ENCODE data around the gene ANKS1B. TPM values are rescaled to one million over a fixed set of nuclear protein-coding genes. Genes with fewer than 3 reads are reported as not detected.

The ANKS1B gene
- total RNA-seq, 1 experiment from 2014 or later, result 0.61 TPM

DNA sequence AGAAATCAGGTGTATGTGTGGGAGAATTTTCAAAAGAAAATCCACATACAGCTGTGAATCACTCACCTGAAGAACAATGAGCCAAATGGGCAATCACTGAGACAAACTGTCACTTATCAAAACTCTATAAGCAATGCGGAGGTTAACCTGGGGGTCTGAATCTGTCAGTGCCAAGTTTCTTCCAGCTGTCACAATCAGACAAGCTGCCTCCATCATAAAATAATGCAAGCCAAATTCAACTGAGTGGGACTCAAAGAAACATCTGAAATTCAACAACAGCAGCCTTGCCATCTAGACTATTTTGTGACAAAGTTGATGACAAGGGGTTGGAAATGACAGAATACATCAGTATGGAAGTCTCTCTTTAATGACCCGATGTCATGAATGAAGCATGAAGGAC, 276.9 kb downstream of the ANKS1B start:
- ChIA-PET POLR2A (no interaction called here), CTCF (no interaction called here)
- Mint-ChIP-seq H3K9me3 (ENCODE audit: unreplicated experiment) (no peaks in the 10 kb centered on the region), H3K4me1 (ENCODE audit: low read depth, unreplicated experiment) (no peaks in the 10 kb centered on the region), H3K27me3 (ENCODE audit: insufficient read depth, unreplicated experiment) (peaks cover 5% of the 10 kb centered on the region), H3K27ac (ENCODE audit: unreplicated experiment) (no peak overlapping the region), H3K36me3 (ENCODE audit: insufficient read depth, unreplicated experiment) (no peaks in the 10 kb centered on the region), H3K4me3 (ENCODE audit: unreplicated experiment) (no peak overlapping the region)
- H3K4me1 ChIP-seq, result no peaks in the 10 kb centered on the region
- H3K4me3 ChIP-seq (ENCODE audit: low read depth, low read length), result no peak overlapping the region
- TF ChIP-seq, protein P1, sequence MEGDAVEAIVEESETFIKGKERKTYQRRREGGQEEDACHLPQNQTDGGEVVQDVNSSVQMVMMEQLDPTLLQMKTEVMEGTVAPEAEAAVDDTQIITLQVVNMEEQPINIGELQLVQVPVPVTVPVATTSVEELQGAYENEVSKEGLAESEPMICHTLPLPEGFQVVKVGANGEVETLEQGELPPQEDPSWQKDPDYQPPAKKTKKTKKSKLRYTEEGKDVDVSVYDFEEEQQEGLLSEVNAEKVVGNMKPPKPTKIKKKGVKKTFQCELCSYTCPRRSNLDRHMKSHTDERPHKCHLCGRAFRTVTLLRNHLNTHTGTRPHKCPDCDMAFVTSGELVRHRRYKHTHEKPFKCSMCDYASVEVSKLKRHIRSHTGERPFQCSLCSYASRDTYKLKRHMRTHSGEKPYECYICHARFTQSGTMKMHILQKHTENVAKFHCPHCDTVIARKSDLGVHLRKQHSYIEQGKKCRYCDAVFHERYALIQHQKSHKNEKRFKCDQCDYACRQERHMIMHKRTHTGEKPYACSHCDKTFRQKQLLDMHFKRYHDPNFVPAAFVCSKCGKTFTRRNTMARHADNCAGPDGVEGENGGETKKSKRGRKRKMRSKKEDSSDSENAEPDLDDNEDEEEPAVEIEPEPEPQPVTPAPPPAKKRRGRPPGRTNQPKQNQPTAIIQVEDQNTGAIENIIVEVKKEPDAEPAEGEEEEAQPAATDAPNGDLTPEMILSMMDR (IDR thresholded peaks at IDR 0.05; ENCODE audit: insufficient read depth in 1 of 2, low read depth in 1 of 2, low read length in 1 of 2, severe bottlenecking in 1 of 2, unreplicated experiment in 1 of 2), result no peak
- no peaks in the 10 kb centered on the region for H3K27me3 ChIP-seq (replicated peaks; ENCODE audit: control insufficient read depth, insufficient read depth, low read length)
- no peaks in the 10 kb centered on the region for H3K9me3 ChIP-seq
- no TSS peak for BruUV-seq (replicated peaks)
- no peaks in the 10 kb centered on the region for H3K36me3 ChIP-seq (ENCODE audit: control insufficient read depth, insufficient read depth, low read length)
- DNase-seq, result no peak
- intact Hi-C loops (cut with micrococcal nuclease; ENCODE audit: unreplicated experiment), result no loop called here

DNA sequence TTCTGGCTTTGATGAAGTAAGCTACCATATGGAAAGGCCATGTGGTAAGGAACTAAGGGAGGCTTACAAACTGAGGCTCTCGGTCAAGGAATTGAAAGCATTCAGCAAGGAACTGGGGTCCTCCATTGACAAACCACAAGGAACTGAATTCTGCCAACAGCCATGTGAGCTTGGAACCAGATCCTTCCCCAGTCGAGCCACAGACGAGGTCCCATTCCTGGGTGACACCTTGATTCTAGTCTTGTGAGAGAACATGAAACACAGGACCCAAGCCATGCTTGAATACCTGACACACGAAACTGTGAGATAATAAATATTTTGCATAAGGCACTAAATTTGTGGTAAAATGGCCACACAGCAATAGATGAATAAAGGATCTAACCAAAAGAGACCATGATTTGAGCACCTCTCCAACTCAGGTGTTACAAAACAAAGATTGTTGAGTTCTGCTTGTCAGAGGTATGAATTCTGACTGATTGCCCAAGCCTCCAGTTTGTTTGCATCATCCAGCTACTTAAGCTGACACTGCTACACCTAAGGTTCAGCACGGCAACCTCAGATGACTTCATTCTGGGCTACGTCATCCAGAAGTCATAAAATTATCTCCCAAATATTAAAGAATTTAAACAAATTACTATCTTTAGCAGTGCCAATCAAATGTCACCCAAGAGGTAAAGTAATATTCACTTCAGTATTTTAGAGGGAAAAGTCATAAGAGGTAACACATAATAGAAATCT, 277.8 kb downstream of the ANKS1B start:
- Mint-ChIP-seq H3K27me3 (ENCODE audit: insufficient read depth, unreplicated experiment) (peaks cover 5% of the 10 kb centered on the region), H3K4me3 (ENCODE audit: unreplicated experiment) (no peak overlapping the region), H3K27ac (ENCODE audit: unreplicated experiment) (no peak overlapping the region), H3K36me3 (ENCODE audit: insufficient read depth, unreplicated experiment) (no peaks in the 10 kb centered on the region), H3K9me3 (ENCODE audit: unreplicated experiment) (no peaks in the 10 kb centered on the region), H3K4me1 (ENCODE audit: low read depth, unreplicated experiment) (no peaks in the 10 kb centered on the region)
- DNase-seq, result peak in 1 of 2 experiments; percentile 1
- Histone ChIP-seq H3K27me3 (replicated peaks; ENCODE audit: control insufficient read depth, insufficient read depth, low read length) (no peaks in the 10 kb centered on the region), H3K4me3 (ENCODE audit: low read depth, low read length) (no peak overlapping the region), H3K4me1 (no peaks in the 10 kb centered on the region), H3K9me3 (no peaks in the 10 kb centered on the region), H3K36me3 (ENCODE audit: control insufficient read depth, insufficient read depth, low read length) (no peaks in the 10 kb centered on the region)
- ChIA-PET CTCF (no interaction called here), POLR2A (no interaction called here)
- intact Hi-C loops (cut with micrococcal nuclease; ENCODE audit: unreplicated experiment), result no loop called here
- no TSS peak for BruUV-seq (replicated peaks)
- TF ChIP-seq, protein P1 (IDR thresholded peaks at IDR 0.05; ENCODE audit: insufficient read depth in 1 of 2, low read depth in 1 of 2, low read length in 1 of 2, severe bottlenecking in 1 of 2, unreplicated experiment in 1 of 2), result no peak

DNA sequence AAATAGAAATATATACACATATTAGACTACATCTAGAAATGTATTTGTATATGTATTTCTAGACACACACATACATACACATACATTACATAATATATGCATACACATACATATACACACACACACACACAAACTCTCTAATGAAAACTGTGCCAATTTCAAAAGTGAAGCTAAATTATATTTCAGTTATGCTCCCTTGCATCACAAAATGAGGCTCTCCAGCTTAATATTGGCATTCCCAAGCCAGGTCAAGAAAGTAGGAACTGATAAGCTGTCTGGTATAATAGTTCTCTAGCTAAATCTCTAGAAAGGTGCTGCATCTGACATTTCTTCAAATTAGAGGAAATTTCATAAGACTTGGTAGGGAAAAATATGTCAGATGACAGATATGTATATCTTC, 280.3 kb downstream of the ANKS1B start:
- intact Hi-C loops (cut with micrococcal nuclease; ENCODE audit: unreplicated experiment), result no loop called here
- TF ChIP-seq, protein P1 (IDR thresholded peaks at IDR 0.05; ENCODE audit: insufficient read depth in 1 of 2, low read depth in 1 of 2, low read length in 1 of 2, severe bottlenecking in 1 of 2, unreplicated experiment in 1 of 2), result no peak
- Histone ChIP-seq H3K36me3 (ENCODE audit: control insufficient read depth, insufficient read depth, low read length) (no peaks in the 10 kb centered on the region), H3K4me1 (no peaks in the 10 kb centered on the region), H3K9me3 (no peaks in the 10 kb centered on the region), H3K27me3 (replicated peaks; ENCODE audit: control insufficient read depth, insufficient read depth, low read length) (no peaks in the 10 kb centered on the region), H3K4me3 (ENCODE audit: low read depth, low read length) (no peak overlapping the region)
- CTCF ChIA-PET, result no interaction called here
- no peak for DNase-seq
- BruUV-seq (replicated peaks), result no TSS peak
- POLR2A ChIA-PET, result no interaction called here
- Mint-ChIP-seq H3K27me3 (ENCODE audit: insufficient read depth, unreplicated experiment) (peaks cover 5% of the 10 kb centered on the region), H3K4me3 (ENCODE audit: unreplicated experiment) (no peak overlapping the region), H3K27ac (ENCODE audit: unreplicated experiment) (no peak overlapping the region), H3K9me3 (ENCODE audit: unreplicated experiment) (no peaks in the 10 kb centered on the region), H3K36me3 (ENCODE audit: insufficient read depth, unreplicated experiment) (no peaks in the 10 kb centered on the region), H3K4me1 (ENCODE audit: low read depth, unreplicated experiment) (no peaks in the 10 kb centered on the region)

Data from Caco-2 (cell line).